ENCODE measurements around the gene CLSTN1. TPM values are rescaled to one million over a fixed set of nuclear protein-coding genes. Genes with fewer than 3 reads are reported as not detected.
A peak's percentile ranks its signal among the peaks of the same experiment; 100 is the strongest.

CLSTN1 gene
- total RNA-seq, 1 experiment from 2014 or later, result 119 TPM

DNA sequence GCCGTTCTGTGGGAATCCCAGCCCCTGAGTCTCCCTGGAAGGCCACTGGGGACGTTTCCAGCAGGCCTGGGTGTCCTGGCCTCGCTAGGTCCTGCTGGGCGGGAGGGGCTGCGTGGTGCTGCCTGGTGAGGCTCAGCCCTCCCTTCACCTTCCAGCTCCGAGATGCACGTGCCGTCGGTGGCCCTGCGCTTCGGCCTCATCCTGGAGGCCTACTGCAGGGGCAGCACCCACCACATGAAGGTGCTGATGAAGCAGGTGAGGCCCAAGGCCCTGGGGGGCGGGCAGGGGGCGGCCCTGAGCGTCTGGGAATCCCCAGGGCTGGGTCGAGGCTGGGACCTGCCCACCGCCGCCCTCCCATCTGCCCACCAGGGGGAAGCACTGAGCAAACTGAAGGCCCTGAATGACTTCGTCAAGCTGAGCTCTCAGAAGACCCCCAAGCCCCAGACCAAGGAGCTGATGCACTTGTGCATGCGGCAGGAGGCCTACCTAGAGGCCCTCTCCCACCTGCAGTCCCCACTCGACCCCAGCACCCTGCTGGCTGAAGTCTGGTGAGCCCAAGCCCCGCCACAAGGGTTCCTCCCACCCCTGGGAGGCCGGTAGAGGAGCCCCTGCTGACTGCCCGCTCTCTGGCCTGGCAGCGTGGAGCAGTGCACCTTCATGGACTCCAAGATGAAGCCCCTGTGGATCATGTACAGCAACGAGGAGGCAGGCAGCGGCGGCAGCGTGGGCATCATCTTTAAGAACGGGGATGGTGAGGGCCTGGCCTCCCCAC lies 102.0 kb downstream of the CLSTN1 start (continued):
- TF ChIP-seq FOXJ3 (CRISPR knock-in tag; IDR thresholded peaks at IDR 0.05; ENCODE audit: borderline replicate concordance), result no peak
- TF ChIP-seq, protein P1, sequence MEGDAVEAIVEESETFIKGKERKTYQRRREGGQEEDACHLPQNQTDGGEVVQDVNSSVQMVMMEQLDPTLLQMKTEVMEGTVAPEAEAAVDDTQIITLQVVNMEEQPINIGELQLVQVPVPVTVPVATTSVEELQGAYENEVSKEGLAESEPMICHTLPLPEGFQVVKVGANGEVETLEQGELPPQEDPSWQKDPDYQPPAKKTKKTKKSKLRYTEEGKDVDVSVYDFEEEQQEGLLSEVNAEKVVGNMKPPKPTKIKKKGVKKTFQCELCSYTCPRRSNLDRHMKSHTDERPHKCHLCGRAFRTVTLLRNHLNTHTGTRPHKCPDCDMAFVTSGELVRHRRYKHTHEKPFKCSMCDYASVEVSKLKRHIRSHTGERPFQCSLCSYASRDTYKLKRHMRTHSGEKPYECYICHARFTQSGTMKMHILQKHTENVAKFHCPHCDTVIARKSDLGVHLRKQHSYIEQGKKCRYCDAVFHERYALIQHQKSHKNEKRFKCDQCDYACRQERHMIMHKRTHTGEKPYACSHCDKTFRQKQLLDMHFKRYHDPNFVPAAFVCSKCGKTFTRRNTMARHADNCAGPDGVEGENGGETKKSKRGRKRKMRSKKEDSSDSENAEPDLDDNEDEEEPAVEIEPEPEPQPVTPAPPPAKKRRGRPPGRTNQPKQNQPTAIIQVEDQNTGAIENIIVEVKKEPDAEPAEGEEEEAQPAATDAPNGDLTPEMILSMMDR (IDR thresholded peaks at IDR 0.05), result peak; percentile 95
- TF ChIP-seq ZNF423 (CRISPR knock-in tag; IDR thresholded peaks at IDR 0.05), result peak; percentile 48; the same call in 1 of the 2 replicates

DNA sequence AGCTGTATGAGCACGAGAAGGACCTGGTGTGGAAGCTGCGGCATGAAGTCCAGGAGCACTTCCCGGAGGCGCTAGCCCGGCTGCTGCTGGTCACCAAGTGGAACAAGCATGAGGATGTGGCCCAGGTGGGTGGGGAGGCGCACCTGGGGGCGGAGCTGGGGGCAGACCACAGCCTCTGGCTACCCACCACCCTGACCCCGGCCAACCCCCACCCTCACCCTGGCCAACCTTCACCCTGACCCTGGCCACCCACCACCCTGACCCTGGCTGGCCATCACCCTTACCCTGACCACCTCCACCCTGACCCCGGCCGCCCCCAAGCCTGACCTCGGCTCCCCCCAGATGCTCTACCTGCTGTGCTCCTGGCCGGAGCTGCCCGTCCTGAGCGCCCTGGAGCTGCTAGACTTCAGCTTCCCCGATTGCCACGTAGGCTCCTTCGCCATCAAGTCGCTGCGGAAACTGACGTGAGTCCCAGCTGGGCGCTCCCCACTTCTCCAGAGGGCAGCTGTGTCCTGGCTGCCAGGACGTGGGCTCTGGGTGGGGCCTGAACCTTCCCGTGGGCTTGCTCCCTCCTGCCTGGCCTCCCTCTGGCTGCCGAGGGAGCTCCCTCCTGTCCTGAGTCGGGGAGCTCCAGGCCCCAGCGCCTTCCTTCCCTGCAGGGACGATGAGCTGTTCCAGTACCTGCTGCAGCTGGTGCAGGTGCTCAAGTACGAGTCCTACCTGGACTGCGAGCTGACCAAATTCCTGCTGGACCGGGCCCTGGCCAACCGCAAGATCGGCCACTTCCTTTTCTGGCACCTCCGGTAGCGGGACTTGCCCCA lies 102.8 kb downstream of the CLSTN1 start:
- 0 out of 2 replicates have a peak, but pooled peaks have one; percentile 28 for TF ChIP-seq NR2C2 (CRISPR knock-in tag; IDR thresholded peaks at IDR 0.05)
- TF ChIP-seq, protein P2, sequence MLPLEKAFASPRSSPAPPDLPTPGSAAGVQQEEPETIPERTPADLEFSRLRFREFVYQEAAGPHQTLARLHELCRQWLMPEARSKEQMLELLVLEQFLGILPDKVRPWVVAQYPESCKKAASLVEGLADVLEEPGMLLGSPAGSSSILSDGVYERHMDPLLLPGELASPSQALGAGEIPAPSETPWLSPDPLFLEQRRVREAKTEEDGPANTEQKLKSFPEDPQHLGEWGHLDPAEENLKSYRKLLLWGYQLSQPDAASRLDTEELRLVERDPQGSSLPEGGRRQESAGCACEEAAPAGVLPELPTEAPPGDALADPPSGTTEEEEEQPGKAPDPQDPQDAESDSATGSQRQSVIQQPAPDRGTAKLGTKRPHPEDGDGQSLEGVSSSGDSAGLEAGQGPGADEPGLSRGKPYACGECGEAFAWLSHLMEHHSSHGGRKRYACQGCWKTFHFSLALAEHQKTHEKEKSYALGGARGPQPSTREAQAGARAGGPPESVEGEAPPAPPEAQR (CRISPR knock-in tag; IDR thresholded peaks at IDR 0.05), result no peak
- no peak for ATAC-seq
- DNase-seq (ENCODE audit: low spot score), result peak; percentile 35
- POLR2A ChIA-PET, result interaction anchor here (1.0 to 1.7 kb wide), 2 partner anchors 32 to 105 kb away, joined by 3 to 4 read pairs; no protein-coding TSS in a partner anchor
- CTCF ChIA-PET, result interaction anchor here (0.5 to 6.4 kb wide), 72 partner anchors 9 to 1666 kb away, joined by 3 to 163 read pairs (median 4); partner anchors contain the start of genes CENPS, LZIC, NMNAT1 and PIK3CD
- Mint-ChIP-seq H3K27me3 (ENCODE audit: low read depth) (no peaks in the 10 kb centered on the region; the same call in 1 of the 2 replicates), H3K4me3 (no peak overlapping the region), H3K27ac (no peak overlapping the region), H3K36me3 (peaks cover 23% of the 10 kb centered on the region), H3K9me3 (peaks cover 5% of the 10 kb centered on the region), H3K4me1 (peaks cover 24% of the 10 kb centered on the region)

GRCh38 chr1:9719978-9720722 lies 103.6 kb downstream of the CLSTN1 start:
- H3K4me1 Mint-ChIP-seq, result peaks cover 27% of the 10 kb centered on the region
- CTCF ChIA-PET, result interaction anchor here (0.5 to 6.4 kb wide), 47 partner anchors 8 to 1665 kb away, joined by 3 to 163 read pairs (median 5); partner anchors contain the start of genes CENPS, LZIC, NMNAT1 and PIK3CD
- ATAC-seq (no peak), DNase-seq (ENCODE audit: low spot score) (peak; percentile 76)
- H3K27ac Mint-ChIP-seq, result no peak overlapping the region
- no peaks in the 10 kb centered on the region; the same call in 1 of the 2 replicates for H3K27me3 Mint-ChIP-seq (ENCODE audit: low read depth)
- H3K36me3 Mint-ChIP-seq, result peaks cover 23% of the 10 kb centered on the region
- POLR2A ChIA-PET, result interaction anchor here (1.0 to 1.7 kb wide), 2 partner anchors 31 to 105 kb away, joined by 3 to 4 read pairs; no protein-coding TSS in a partner anchor
- H3K9me3 Mint-ChIP-seq, result peaks cover 5% of the 10 kb centered on the region
- no peak overlapping the region for H3K4me3 Mint-ChIP-seq
- TF ChIP-seq, protein P3, sequence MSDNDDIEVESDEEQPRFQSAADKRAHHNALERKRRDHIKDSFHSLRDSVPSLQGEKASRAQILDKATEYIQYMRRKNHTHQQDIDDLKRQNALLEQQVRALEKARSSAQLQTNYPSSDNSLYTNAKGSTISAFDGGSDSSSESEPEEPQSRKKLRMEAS (CRISPR knock-in tag; IDR thresholded peaks at IDR 0.05), result no peak
- no peak for TF ChIP-seq ZNF317 (CRISPR knock-in tag; IDR thresholded peaks at IDR 0.05; ENCODE audit: borderline replicate concordance, low read depth)
- no peak for TF ChIP-seq ZNF396 (CRISPR knock-in tag; IDR thresholded peaks at IDR 0.05; ENCODE audit: borderline replicate concordance)
- TF ChIP-seq ZNF263 (CRISPR knock-in tag; IDR thresholded peaks at IDR 0.05; ENCODE audit: low read depth), result no peak
- no peak for TF ChIP-seq TP53 (CRISPR knock-in tag; IDR thresholded peaks at IDR 0.05)
- no peak for TF ChIP-seq TEAD4 (CRISPR knock-in tag; IDR thresholded peaks at IDR 0.05)
- TF ChIP-seq, protein P4, sequence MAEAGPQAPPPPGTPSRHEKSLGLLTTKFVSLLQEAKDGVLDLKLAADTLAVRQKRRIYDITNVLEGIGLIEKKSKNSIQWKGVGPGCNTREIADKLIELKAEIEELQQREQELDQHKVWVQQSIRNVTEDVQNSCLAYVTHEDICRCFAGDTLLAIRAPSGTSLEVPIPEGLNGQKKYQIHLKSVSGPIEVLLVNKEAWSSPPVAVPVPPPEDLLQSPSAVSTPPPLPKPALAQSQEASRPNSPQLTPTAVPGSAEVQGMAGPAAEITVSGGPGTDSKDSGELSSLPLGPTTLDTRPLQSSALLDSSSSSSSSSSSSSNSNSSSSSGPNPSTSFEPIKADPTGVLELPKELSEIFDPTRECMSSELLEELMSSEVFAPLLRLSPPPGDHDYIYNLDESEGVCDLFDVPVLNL (CRISPR knock-in tag; IDR thresholded peaks at IDR 0.05; ENCODE audit: borderline replicate concordance, low read depth), result no peak
- TF ChIP-seq, protein P5, sequence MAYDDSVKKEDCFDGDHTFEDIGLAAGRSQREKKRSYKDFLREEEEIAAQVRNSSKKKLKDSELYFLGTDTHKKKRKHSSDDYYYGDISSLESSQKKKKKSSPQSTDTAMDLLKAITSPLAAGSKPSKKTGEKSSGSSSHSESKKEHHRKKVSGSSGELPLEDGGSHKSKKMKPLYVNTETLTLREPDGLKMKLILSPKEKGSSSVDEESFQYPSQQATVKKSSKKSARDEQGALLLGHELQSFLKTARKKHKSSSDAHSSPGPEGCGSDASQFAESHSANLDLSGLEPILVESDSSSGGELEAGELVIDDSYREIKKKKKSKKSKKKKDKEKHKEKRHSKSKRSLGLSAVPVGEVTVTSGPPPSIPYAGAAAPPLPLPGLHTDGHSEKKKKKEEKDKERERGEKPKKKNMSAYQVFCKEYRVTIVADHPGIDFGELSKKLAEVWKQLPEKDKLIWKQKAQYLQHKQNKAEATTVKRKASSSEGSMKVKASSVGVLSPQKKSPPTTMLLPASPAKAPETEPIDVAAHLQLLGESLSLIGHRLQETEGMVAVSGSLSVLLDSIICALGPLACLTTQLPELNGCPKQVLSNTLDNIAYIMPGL (CRISPR knock-in tag; IDR thresholded peaks at IDR 0.05), result 0 out of 2 replicates have a peak, but pooled peaks have one; percentile 45
- TF ChIP-seq CREB1 (CRISPR knock-in tag; IDR thresholded peaks at IDR 0.05), result no peak
- TF ChIP-seq JUN (CRISPR knock-in tag; IDR thresholded peaks at IDR 0.05), result no peak
- TF ChIP-seq, protein P6, sequence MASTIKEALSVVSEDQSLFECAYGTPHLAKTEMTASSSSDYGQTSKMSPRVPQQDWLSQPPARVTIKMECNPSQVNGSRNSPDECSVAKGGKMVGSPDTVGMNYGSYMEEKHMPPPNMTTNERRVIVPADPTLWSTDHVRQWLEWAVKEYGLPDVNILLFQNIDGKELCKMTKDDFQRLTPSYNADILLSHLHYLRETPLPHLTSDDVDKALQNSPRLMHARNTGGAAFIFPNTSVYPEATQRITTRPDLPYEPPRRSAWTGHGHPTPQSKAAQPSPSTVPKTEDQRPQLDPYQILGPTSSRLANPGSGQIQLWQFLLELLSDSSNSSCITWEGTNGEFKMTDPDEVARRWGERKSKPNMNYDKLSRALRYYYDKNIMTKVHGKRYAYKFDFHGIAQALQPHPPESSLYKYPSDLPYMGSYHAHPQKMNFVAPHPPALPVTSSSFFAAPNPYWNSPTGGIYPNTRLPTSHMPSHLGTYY (CRISPR knock-in tag; IDR thresholded peaks at IDR 0.05), result no peak
- TF ChIP-seq, protein P7, sequence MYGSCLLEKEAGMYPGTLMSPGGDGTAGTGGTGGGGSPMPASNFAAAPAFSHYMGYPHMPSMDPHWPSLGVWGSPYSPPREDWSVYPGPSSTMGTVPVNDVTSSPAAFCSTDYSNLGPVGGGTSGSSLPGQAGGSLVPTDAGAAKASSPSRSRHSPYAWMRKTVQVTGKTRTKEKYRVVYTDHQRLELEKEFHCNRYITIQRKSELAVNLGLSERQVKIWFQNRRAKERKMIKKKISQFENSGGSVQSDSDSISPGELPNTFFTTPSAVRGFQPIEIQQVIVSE (CRISPR knock-in tag; IDR thresholded peaks at IDR 0.05; ENCODE audit: borderline replicate concordance), result no peak
